ENCODE measurements around the gene C10orf71.

The C10orf71 gene

DNA sequence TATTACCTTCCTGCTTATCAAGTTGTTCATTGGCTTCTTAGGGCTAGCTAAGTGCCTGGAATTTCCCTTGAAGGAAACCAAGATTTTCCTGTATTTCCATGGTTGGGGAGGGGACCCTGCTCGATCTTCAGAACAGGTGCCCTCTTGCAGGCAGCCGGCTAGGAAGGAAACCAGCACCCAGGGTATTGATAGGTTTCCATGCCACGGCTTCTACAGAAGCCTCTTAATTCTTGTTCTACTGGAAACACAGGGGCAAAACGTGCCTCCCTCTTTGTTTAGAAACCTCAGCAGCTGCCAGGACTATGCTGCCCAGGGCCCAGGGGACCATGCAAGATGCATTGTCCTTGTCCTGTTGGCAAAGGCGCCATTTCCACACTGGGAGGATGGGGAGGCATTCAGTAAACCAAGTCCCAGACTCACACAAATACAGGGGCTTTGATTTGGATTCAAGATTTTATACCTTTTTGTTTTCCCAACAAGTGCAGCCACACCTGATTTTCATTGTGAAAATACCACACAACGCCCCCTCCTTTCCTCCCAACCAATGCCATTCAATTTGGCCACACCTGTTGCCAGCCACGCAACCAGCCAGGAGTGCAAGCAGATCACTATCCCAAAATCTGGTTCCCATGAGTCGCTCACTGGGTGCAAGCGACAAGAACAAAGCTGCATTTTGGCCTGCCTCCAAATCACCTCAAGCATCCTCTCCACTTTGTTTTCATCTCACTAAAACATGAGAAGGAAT lies 29.6 kb downstream of the C10orf71 start:
- no peak overlapping the region for H3K4me2 ChIP-seq (ENCODE audit: insufficient read depth, low read length)
- no peaks in the 10 kb centered on the region for H3K4me1 ChIP-seq (ENCODE audit: insufficient read depth, low read length)
- no peak for ATAC-seq (ENCODE audit: insufficient read depth, low read depth)
- no peaks in the 10 kb centered on the region for H3K27me3 ChIP-seq (ENCODE audit: insufficient read depth, low read length, poor library complexity)
- no peak for DNase-seq
- no peak overlapping the region for H3K4me3 ChIP-seq (ENCODE audit: low read depth in 1 of 2, low read length in 2 of 2)
- H3K36me3 ChIP-seq (ENCODE audit: insufficient read depth, low read length), result no peaks in the 10 kb centered on the region
- H4K20me1 ChIP-seq (ENCODE audit: insufficient read depth, low read length), result no peaks in the 10 kb centered on the region
- TF ChIP-seq, protein P1, sequence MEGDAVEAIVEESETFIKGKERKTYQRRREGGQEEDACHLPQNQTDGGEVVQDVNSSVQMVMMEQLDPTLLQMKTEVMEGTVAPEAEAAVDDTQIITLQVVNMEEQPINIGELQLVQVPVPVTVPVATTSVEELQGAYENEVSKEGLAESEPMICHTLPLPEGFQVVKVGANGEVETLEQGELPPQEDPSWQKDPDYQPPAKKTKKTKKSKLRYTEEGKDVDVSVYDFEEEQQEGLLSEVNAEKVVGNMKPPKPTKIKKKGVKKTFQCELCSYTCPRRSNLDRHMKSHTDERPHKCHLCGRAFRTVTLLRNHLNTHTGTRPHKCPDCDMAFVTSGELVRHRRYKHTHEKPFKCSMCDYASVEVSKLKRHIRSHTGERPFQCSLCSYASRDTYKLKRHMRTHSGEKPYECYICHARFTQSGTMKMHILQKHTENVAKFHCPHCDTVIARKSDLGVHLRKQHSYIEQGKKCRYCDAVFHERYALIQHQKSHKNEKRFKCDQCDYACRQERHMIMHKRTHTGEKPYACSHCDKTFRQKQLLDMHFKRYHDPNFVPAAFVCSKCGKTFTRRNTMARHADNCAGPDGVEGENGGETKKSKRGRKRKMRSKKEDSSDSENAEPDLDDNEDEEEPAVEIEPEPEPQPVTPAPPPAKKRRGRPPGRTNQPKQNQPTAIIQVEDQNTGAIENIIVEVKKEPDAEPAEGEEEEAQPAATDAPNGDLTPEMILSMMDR (IDR thresholded peaks at IDR 0.05; ENCODE audit: borderline replicate concordance, extremely low read depth, low read length, poor library complexity, severe bottlenecking), result no peak
- no peak for TF ChIP-seq EZH2 (IDR thresholded peaks at IDR 0.05; ENCODE audit: borderline replicate concordance, low read depth, low read length, severe bottlenecking)
- H3K9ac ChIP-seq (ENCODE audit: low read depth, low read length), result no peak overlapping the region
- no peak overlapping the region for H2AFZ ChIP-seq (ENCODE audit: low read depth, low read length)
- H3K27ac ChIP-seq (ENCODE audit: low read length), result no peak overlapping the region
- H3K79me2 ChIP-seq (ENCODE audit: insufficient read depth, low read length), result no peaks in the 10 kb centered on the region
- no peaks in the 10 kb centered on the region for H3K9me3 ChIP-seq (ENCODE audit: insufficient read depth, low read length, severe bottlenecking)

DNA sequence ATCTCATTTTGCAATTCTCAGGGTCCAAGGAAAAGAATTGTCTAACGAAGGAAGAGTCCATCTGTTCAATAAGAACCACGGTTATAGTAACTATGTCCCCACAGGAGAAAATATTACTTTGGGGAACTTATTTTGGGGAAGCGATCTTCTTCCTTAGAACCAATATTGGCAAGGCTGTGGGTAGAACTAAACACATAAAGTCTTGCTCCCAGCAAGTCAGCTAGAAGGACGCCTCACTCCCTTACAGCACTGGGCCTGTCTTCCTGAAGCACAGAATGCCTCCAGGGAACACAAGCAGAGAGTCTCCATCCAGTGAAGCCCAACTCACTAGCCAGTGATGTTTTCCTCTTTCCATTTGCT lies 30.2 kb downstream of the C10orf71 start:
- no peak overlapping the region for H2AFZ ChIP-seq (ENCODE audit: low read depth, low read length)
- H3K36me3 ChIP-seq (ENCODE audit: insufficient read depth, low read length), result no peaks in the 10 kb centered on the region
- H3K79me2 ChIP-seq (ENCODE audit: insufficient read depth, low read length), result no peaks in the 10 kb centered on the region
- TF ChIP-seq, protein P1 (IDR thresholded peaks at IDR 0.05; ENCODE audit: borderline replicate concordance, extremely low read depth, low read length, poor library complexity, severe bottlenecking), result no peak
- TF ChIP-seq EZH2 (IDR thresholded peaks at IDR 0.05; ENCODE audit: borderline replicate concordance, low read depth, low read length, severe bottlenecking), result no peak
- H3K4me2 ChIP-seq (ENCODE audit: insufficient read depth, low read length), result no peak overlapping the region
- DNase-seq, result no peak
- no peaks in the 10 kb centered on the region for H4K20me1 ChIP-seq (ENCODE audit: insufficient read depth, low read length)
- no peak for ATAC-seq (ENCODE audit: insufficient read depth, low read depth)
- no peaks in the 10 kb centered on the region for H3K27me3 ChIP-seq (ENCODE audit: insufficient read depth, low read length, poor library complexity)
- no peaks in the 10 kb centered on the region for H3K4me1 ChIP-seq (ENCODE audit: insufficient read depth, low read length)
- no peak overlapping the region for H3K9ac ChIP-seq (ENCODE audit: low read depth, low read length)
- H3K9me3 ChIP-seq (ENCODE audit: insufficient read depth, low read length, severe bottlenecking), result no peaks in the 10 kb centered on the region
- H3K4me3 ChIP-seq (ENCODE audit: low read depth in 1 of 2, low read length in 2 of 2), result no peak overlapping the region
- H3K27ac ChIP-seq (ENCODE audit: low read length), result no peak overlapping the region

DNA sequence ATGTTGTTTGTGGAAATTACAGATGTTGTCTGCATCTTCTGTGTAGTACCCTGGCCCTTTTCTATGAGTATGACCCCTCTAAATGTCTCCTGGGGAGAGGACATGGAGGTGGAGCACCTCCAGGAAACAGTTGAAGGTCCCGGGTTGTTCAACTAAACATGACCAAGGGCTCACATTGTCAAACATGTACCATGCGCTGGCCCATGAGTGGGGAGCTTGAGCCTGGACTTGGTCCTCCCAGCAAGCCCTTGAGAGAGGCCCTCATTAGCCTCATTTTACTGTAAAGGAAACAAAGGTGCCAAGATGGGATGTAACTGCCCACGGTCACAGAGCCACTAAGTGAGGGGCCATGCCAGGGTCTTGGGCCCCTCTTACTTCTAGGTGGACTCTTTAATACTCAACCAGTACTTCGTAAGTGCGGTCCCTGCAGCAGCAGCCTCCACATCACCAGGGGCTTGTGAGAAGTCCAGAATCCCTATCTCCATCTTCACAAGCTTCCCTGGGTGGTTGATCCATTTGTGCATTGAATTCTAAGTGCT lies 31.2 kb downstream of the C10orf71 start:
- no peak for TF ChIP-seq EZH2 (IDR thresholded peaks at IDR 0.05; ENCODE audit: borderline replicate concordance, low read depth, low read length, severe bottlenecking)
- TF ChIP-seq, protein P1 (IDR thresholded peaks at IDR 0.05; ENCODE audit: borderline replicate concordance, extremely low read depth, low read length, poor library complexity, severe bottlenecking), result no peak

More for the DNA sequence above, 31.2 kb downstream of the C10orf71 start:
- Histone ChIP-seq H3K27ac (ENCODE audit: low read length) (no peak overlapping the region), H3K79me2 (ENCODE audit: insufficient read depth, low read length) (no peaks in the 10 kb centered on the region), H3K27me3 (ENCODE audit: insufficient read depth, low read length, poor library complexity) (no peaks in the 10 kb centered on the region), H3K9ac (ENCODE audit: low read depth, low read length) (no peak overlapping the region), H3K4me2 (ENCODE audit: insufficient read depth, low read length) (no peak overlapping the region), H3K36me3 (ENCODE audit: insufficient read depth, low read length) (no peaks in the 10 kb centered on the region), H3K9me3 (ENCODE audit: insufficient read depth, low read length, severe bottlenecking) (peaks cover 6% of the 10 kb centered on the region), H3K4me1 (ENCODE audit: insufficient read depth, low read length) (peaks cover 4% of the 10 kb centered on the region), H2AFZ (ENCODE audit: low read depth, low read length) (no peak overlapping the region), H4K20me1 (ENCODE audit: insufficient read depth, low read length) (no peaks in the 10 kb centered on the region), H3K4me3 (ENCODE audit: low read depth in 1 of 2, low read length in 2 of 2) (no peak overlapping the region)
- ATAC-seq (ENCODE audit: insufficient read depth, low read depth) (no peak), DNase-seq (no peak)
